ENCODE measurements around the gene EIF3M. TPM values are rescaled to one million over a fixed set of nuclear protein-coding genes. Genes with fewer than 3 reads are reported as not detected.

Gene EIF3M
- total and polyA plus RNA-seq, 2 of the 8 experiments (the other 6 are each of a cell fraction or from before 2014, with no cell fraction given) = 302 to 444 TPM

GRCh38 chr11:32594272-32594671 is 10.6 kb downstream of the EIF3M start:
- Histone ChIP-seq H2BK20ac (ENCODE audit: low read length) (no peak overlapping the region), H3K79me1 (ENCODE audit: low read depth, low read length) (no peaks in the 10 kb centered on the region), H3K4me2 (ENCODE audit: insufficient read depth in 1 of 2, low read depth in 2 of 2, low read length in 2 of 2) (no peak overlapping the region), H2BK15ac (ENCODE audit: low read length) (no peak overlapping the region), H2AFZ (ENCODE audit: low read length) (no peak overlapping the region), H3K14ac (ENCODE audit: insufficient read length) (no peak overlapping the region), H3K79me2 (ENCODE audit: control insufficient read depth in 1 of 2, insufficient read depth in 2 of 2, low read length in 2 of 2) (peaks cover 0 to 25% of the 10 kb centered on the region in 2 experiments; a peak in 2 of 4 replicates), H3K4me1 (replicated peaks in 1 of 4; ENCODE audit: control insufficient read depth in 3 of 4, insufficient read depth in 4 of 4, low read length in 3 of 4) (0 out of 7 replicates have a peak, but pooled peaks cover 0 to 3% (median 0%) of the 10 kb centered on the region in 4 experiments), H3K56ac (replicated peaks; ENCODE audit: insufficient read length, low read depth, low read length) (no peak overlapping the region), H3K27me3 (replicated peaks in 1 of 4; ENCODE audit: control insufficient read depth in 3 of 4, extremely low read depth in 1 of 4, insufficient read depth in 3 of 4, low read length in 3 of 4) (no peaks in the 10 kb centered on the region), H2AK5ac (ENCODE audit: low read depth, low read length) (no peak overlapping the region), H2BK120ac (replicated peaks; ENCODE audit: low read depth, low read length) (no peak overlapping the region), H4K5ac (ENCODE audit: insufficient read length, low read depth, low read length) (no peak overlapping the region), H3K23ac (ENCODE audit: insufficient read length) (no peak overlapping the region), H4K20me1 (replicated peaks in 1 of 2; ENCODE audit: control insufficient read depth in 1 of 2, insufficient read depth in 2 of 2, low read length in 2 of 2) (peaks cover 2 to 3% of the 10 kb centered on the region in 2 experiments), H3K27ac (ENCODE audit: low read depth, low read length) (no peak overlapping the region), H4K91ac (replicated peaks; ENCODE audit: insufficient read length, low read length) (no peak overlapping the region), H3K4ac (replicated peaks; ENCODE audit: insufficient read length, low read depth, low read length) (no peak overlapping the region), H3K23me2 (ENCODE audit: low read depth, low read length) (no peaks in the 10 kb centered on the region; the same call in 1 of the 2 replicates), H3K18ac (ENCODE audit: extremely low read depth, low read length) (no peak overlapping the region), H4K8ac (ENCODE audit: extremely low read depth, insufficient read depth, low read length) (no peak overlapping the region), H3K36me3 (ENCODE audit: control insufficient read depth in 2 of 4, insufficient read depth in 4 of 4, low read length in 3 of 4) (peaks cover 24 to 98% (median 60%) of the 10 kb centered on the region in 4 experiments), H2BK12ac (ENCODE audit: low read depth, low read length) (no peak overlapping the region), H3K9ac (replicated peaks in 1 of 4; ENCODE audit: extremely low read depth in 1 of 4, low read depth in 3 of 4, low read length in 3 of 4) (no peak overlapping the region), H3K9me3 (ENCODE audit: insufficient read depth in 2 of 2, low read depth in 1 of 2, low read length in 1 of 2) (no peaks in the 10 kb centered on the region), H3K4me3 (ENCODE audit: extremely low read depth in 1 of 4, insufficient read depth in 2 of 4, low read depth in 3 of 4, low read length in 4 of 4) (no peak overlapping the region), H2BK5ac (ENCODE audit: low read depth, low read length) (no peak overlapping the region)
- no peak for FAIRE-seq
- no peak for DNase-seq (ENCODE audit: low read depth in 1 of 2, low spot score in 2 of 2)
- CTCF ChIA-PET (ENCODE audit: partially characterized antibody) = no interaction called here
- POLR2A ChIA-PET (ENCODE audit: partially characterized antibody) = interaction anchor here (1.0 to 2.3 kb wide), 6 partner anchors 7 to 209 kb away, joined by 3 to 7 read pairs (median 4); partner anchors contain the start of gene EIF3M
- TF ChIP-seq TBP (IDR thresholded peaks at IDR 0.05; ENCODE audit: low read depth, low read length) (no peak), GABPA (IDR thresholded peaks at IDR 0.05; ENCODE audit: borderline replicate concordance, insufficient read depth, low read length) (no peak), TAF1 (IDR thresholded peaks at IDR 0.05; ENCODE audit: low read depth, low read length) (no peak), EZH2 (IDR thresholded peaks at IDR 0.05; ENCODE audit: low read depth, low read length, severe bottlenecking) (no peak), HDAC2 (IDR thresholded peaks at IDR 0.05; ENCODE audit: borderline replicate concordance in 1 of 2, low read depth in 2 of 2, low read length in 2 of 2) (no peak), MAFK (IDR thresholded peaks at IDR 0.05; ENCODE audit: low read depth, low read length) (no peak), KDM1A (IDR thresholded peaks at IDR 0.05; ENCODE audit: borderline replicate concordance, low read length) (no peak), MAX (IDR thresholded peaks at IDR 0.05) (no peak), FOSL1 (IDR thresholded peaks at IDR 0.05; ENCODE audit: insufficient read depth, low read depth, low read length) (no peak), CBX8 (IDR thresholded peaks at IDR 0.05; ENCODE audit: borderline replicate concordance, low read depth, low read length) (no peak), POLR2AphosphoS5 (IDR thresholded peaks at IDR 0.05; ENCODE audit: low read depth, low read length) (no peak), HDAC6 (IDR thresholded peaks at IDR 0.05; ENCODE audit: low read depth, low read length) (no peak), RNF2 (IDR thresholded peaks at IDR 0.05; ENCODE audit: borderline replicate concordance, low read depth, low read length, missing control alignments, poor library complexity, severe bottlenecking) (no peak)

Data from H1 (cell line).